Epithelial cell of proximal tubule (primary cell): ENCODE results near the gene NHSL2. TPM values are rescaled to one million over a fixed set of nuclear protein-coding genes. Genes with fewer than 3 reads are reported as not detected.

Experiments used
- DNase-seq: peaks from one replicate; pipeline ENCODE4 v3.0.0-alpha.2; 2011; ENCODE audit warnings: low read depth
- H3K4me3 ChIP-seq: 2 replicates; pipeline ENCODE4 v1.5.1; 2011; ENCODE audit warnings: low read depth, mild to moderate bottlenecking, low read length
- total RNA-seq: library from RNA; depleted of rRNA; stranded (reverse); fragments of >200 nt; gene quantifications from 2 replicates; pipeline ENCODE4 v1.2.3, GENCODE V29; 2015
- TF ChIP-seq, protein P1 (sequence below): conservative IDR thresholded peaks from 2 replicates; pipeline ENCODE4 v1.5.1; 2012; ENCODE audit warnings: low read depth, mild to moderate bottlenecking, low read length

The NHSL2 gene
- total RNA-seq, 1 donor from 2014 or later = 1.0 TPM

DNA sequence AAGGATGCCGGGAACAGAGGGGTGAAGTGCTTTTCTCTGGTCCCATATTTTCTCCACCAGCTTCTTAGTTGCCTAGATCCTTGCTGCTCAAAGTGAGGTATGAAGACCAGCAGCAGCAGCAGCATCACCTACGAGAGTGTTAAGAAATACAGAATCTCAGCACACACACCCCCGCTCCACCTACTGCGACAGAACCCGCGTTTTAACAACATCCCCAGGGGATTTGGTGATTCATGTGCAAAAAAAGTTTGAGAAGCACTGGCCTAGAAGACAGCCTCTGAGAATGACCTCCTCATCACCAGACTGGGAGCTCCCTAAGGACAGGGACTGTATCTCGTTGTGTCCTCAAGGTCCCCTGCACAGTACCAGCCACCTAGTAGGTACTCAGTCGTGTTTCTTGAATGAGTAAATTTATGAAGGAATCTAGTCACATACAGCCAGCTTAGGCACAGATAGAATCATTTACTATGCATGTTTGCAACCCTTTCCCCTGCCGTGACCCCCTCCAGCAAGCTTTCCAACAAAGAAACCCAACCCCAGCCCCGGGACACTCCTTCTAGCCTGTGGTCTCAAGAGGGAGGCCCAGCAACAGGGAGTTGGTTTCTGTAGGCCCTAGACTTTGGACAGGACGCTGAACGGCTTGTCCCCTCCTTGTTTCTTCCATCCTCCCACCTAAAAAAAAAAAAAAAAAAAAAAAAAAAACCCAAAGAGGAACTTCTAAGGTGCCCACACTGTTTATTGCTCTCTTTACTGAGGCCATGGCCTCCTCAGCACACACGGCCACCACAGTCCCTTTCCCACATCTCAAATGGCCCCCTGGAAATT is 199.6 kb downstream of the NHSL2 start:
- DNase-seq = no peak
- TF ChIP-seq, protein P1, sequence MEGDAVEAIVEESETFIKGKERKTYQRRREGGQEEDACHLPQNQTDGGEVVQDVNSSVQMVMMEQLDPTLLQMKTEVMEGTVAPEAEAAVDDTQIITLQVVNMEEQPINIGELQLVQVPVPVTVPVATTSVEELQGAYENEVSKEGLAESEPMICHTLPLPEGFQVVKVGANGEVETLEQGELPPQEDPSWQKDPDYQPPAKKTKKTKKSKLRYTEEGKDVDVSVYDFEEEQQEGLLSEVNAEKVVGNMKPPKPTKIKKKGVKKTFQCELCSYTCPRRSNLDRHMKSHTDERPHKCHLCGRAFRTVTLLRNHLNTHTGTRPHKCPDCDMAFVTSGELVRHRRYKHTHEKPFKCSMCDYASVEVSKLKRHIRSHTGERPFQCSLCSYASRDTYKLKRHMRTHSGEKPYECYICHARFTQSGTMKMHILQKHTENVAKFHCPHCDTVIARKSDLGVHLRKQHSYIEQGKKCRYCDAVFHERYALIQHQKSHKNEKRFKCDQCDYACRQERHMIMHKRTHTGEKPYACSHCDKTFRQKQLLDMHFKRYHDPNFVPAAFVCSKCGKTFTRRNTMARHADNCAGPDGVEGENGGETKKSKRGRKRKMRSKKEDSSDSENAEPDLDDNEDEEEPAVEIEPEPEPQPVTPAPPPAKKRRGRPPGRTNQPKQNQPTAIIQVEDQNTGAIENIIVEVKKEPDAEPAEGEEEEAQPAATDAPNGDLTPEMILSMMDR = no peak
- no peak overlapping the region for H3K4me3 ChIP-seq

DNA sequence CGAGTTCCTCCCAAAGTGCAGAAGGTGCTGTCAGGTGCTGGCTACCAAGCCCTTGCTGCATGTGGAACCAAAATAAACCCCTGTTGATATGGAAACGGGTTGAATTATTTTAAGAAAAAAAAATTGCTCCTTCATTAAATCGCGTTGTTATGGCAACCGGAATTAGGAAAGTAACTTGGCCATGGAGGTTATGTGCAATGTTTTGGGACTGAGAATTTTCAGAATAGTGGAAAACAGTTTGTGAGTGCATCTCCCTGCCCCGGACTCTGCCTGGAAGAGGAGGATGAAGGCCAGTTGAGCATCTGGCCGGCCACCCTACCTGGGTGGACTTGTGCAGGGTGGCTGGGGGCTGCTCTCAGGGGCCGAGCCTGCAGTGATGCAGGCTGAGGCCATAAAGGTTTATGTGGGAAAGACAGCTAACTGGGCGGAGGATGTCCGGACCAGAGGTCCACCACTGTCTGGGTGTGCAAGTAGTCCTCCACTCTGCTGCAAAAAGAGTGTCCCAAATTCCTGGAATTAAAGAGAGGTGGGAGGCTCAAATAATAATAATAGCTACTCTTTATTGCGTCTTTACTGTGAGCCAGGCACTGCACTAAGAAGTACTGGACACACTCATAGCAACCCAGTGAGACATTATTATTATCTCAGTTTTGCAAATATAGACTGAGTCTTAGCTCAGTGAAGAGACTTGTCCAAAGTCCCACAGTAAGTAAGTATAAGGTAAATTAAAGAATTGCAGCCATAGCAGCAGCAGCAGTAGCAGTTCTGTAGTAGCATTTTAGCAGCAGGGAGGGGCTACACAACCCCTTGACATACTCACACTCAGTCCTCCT is 200.4 kb downstream of the NHSL2 start:
- TF ChIP-seq, protein P1 = no peak
- no peak for DNase-seq
- no peak overlapping the region for H3K4me3 ChIP-seq

DNA sequence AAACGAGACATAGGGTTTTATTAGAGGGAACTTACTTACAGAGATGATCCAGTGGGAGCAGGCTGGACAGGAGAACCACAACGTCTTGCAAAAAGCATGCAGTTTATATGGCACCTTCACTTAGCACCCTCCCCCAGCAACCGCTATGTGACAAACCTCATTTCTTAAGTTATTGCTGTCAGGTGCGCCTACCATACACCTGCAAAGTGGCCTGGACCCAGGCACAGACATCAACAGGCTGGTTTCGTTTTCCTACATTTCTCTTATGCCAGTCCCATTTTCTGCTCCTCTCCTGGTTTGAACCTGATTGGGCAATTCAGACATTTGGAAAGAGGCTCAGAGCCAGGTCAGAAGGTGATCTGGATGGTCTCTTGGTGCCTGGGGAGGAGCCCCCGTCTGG is 202.8 kb downstream of the NHSL2 start:
- TF ChIP-seq, protein P1 = no peak
- H3K4me3 ChIP-seq = no peak overlapping the region
- no peak for DNase-seq

DNA sequence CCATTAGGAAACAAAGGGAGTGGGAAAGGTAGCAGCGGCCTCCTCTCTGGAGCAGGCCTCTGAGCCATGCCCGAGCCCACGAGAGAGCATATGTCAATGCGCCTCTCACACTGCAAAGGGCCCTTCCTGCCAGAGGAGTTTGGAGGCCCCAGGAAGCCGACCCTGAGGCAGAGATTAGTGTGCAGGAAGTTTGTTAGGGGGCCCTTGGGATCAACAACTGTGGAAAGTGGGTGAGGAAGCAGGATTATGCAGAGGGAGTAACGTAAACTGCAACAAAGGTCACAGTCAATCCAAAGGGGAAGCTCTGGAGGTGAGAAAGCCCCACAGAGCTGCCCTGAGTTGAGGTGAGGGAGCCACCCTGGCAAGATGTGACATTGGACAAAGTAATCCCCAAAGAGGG is 203.7 kb downstream of the NHSL2 start:
- TF ChIP-seq, protein P1 = no peak
- H3K4me3 ChIP-seq = no peak overlapping the region
- no peak for DNase-seq

DNA sequence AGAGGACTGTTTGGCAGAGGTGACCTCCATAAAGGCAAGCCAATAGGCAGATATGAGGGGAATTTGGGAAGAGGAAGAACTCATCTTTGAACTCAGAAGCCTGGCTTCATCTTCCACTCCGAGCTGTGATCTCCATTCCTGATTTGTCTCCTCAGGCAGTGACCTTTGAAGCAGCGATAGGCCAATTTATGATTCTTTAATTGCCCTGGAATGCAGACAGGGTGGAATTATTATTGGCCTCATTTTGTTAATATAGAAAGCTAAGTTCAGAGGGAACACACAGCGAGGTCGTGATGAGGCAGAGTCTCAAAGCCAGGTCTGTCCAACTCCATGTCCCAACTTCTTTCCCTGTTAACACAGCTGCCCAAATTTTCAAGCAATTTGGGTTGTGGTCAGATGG is 204.2 kb downstream of the NHSL2 start:
- TF ChIP-seq, protein P1 = no peak
- H3K4me3 ChIP-seq = no peak overlapping the region
- DNase-seq = no peak

DNA sequence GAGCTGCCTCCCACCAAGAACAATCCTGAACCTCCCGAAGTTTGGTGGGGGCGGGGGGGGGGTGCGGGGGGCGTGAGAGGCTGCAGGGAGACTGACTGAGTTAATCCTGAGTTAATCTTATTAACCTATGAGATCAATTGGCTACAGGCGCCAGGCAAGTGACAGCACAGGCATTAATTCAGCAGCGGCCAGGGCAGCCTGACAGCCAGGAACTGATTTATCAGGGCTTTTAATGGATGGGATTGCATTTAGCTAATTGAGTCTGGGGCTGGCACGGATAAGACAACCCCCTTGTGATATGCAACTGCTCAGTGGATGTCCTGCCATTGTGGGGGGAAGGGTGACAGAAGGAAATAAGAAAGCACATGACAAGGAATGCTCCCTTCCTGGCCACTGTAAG is 204.7 kb downstream of the NHSL2 start:
- DNase-seq = no peak
- no peak overlapping the region for H3K4me3 ChIP-seq
- TF ChIP-seq, protein P1 = no peak
